NT2/D1 (cell line): Measurements from ENCODE around the gene CNN1.
"Not testable (repeated sequence)": the region's sequence is repeated elsewhere in the genome, so short reads cannot be mapped to it uniquely, and the experiment has no call there.

Source experiments
- SUZ12 ChIP-seq: IDR thresholded peaks from 2 replicates; pipeline ENCODE4 v1.6.1; 2011; ENCODE audit not compliant: insufficient read length, insufficient read depth; ENCODE audit errors: extremely low read depth
- YY1 ChIP-seq: IDR thresholded peaks from 2 replicates; pipeline ENCODE4 v1.6.1; 2011; ENCODE audit not compliant: insufficient read length, insufficient read depth
- ZNF274 ChIP-seq: IDR thresholded peaks from 2 replicates; pipeline ENCODE4 v1.6.1; 2011; ENCODE audit warnings: mild to moderate bottlenecking, low read depth, low read length

DNA sequence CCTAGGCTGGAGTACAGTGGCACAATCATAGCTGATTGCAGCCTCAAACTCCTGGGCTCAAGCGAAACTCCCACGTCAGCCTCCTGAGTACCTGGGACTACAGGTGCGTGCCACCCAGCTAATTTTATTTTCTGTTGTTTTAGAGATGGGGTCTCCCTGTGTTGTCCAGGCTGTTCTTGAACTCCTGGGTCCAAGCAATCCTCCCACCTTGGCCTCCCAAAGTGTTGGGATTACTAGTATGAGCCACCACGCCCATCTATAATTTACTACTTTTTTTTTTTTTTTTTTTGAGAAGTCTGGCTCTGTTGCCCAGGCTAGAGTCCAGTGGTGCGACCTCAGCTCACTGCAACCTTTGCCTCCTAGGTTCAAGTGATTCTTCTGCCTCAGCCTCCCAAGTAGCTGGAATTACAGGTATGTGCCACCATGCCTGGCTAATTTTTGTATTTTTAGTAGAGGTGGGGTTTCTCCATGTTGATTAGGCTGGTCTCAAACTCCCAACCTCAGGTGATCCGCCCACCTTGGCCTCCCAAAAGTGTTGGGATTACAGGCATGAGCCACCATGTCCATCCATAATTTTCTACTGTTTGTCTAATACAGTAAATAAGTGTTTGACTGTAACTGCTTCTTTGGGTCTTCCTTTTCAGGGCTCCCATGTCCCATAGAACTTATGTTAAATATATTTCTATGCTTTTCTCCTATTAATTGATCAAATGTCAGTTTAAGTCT is 25.6 kb downstream of the CNN1 start:
- not testable (repeated sequence) for TF ChIP-seq SUZ12, YY1, ZNF274
